HG03135 (cell line): ENCODE data around the gene CCDC142.

ENCODE experiments used
- ATAC-seq: cut with Tn5 transposase; IDR thresholded peaks from one replicate; pipeline ENCODE4 v1.9.1; 2021; ENCODE audit warnings: mild to moderate bottlenecking, moderate library complexity; ENCODE audit not compliant: unreplicated experiment

Gene CCDC142

DNA sequence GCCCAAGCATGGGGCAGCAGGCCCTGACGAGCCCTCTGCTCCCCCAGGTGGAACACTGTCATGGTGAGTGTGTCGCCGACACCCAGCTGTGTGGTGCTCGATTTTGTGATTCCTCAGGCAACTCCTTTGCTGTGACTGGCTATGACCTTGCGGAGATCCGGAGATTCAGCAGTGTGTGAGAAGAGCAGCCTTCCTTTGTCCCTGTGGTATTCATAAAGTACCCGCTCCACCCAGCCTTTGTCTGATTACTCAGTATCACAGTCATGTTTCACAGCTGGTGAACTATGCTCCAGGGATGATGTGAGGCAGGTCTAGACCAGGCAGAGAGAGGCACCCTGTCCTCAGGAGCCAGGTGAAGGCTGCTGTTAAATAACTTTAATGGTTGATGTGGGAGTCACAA is 57.3 kb downstream of the CCDC142 start:
- no peak for ATAC-seq

DNA sequence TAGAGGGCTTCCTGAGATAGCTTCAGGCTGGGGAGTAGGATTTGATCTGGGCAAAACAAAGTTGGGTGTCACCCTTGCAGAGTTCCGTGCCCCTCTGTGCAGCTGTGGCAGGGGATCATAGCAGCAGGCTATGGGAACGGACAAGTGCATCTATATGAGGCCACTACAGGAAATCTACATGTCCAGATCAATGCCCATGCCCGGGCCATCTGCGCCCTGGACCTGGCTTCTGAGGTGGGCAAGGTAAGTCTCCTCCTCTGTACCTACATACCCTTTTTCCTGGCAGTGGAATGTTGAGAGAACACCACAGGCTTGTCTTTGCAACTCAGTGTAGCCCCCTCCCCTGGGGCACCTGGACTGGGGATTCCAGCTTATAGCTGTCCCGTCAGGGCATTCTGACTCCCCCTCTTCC is 57.8 kb downstream of the CCDC142 start:
- ATAC-seq: no peak

DNA sequence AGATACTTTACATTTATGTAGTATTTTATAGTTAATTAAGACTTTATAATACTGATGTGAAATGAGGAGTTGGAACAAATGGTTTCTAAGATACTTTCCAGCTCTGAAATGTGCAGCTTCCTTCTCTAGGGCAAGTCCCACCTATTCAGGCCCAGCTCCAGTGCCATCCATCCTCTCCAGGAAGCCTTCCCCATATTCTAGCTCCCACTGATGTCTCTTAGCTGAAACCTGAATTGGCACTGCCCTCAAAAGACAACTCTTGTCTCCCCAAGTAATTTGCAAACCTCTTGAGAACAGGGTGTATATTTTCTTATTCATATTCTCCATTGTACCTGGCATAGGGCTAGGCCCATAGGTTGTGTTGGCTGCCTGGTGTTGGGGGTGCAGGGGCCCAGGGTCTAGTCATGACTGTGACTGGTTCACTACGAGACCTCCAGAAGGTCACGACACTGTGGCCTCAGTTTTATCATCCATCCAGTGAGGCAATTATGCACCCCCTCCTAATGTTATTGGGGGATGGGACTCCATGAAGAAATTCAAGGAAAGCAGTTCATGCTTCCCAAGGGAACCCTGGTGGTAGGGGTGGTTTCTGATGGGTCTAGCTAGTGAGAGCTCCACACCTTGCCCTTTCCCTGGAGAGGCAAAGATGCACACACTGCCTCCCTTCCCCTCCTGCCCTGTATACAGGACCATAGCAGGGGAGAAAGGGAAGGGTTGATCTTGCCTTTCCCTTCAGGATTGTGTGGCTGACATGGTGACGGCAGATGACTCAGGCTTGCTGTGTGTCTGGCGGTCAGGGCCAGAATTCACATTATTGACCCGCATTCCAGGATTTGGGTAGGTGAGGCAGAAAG is 58.4 kb downstream of the CCDC142 start:
- ATAC-seq: no peak
